H54 (cell line): ENCODE measurements around the gene TTC31.
A peak's percentile ranks its signal among the peaks of the same experiment; 100 is the strongest.

Experiments
- DNase-seq: peaks from one replicate; pipeline ENCODE4 v3.0.0; 2011; ENCODE audit warnings: low spot score, mixed read lengths; ENCODE audit not compliant: insufficient read length
- FAIRE-seq: peaks from 3 replicates; lab custom pipeline; 2011; peaks lifted over from hg19 to GRCh38; lab: Jason Lieb, UNC
- POLR2A ChIP-seq: IDR thresholded peaks from 2 replicates; pipeline ENCODE4 v1.6.1; 2011; ENCODE audit warnings: low read depth, mild to moderate bottlenecking, low read length

Gene TTC31

GRCh38 chr2:74486141-74486540, 3.3 kb downstream of the TTC31 start:
- DNase-seq: no peak
- TF ChIP-seq POLR2A: no peak
- FAIRE-seq: no peak

DNA sequence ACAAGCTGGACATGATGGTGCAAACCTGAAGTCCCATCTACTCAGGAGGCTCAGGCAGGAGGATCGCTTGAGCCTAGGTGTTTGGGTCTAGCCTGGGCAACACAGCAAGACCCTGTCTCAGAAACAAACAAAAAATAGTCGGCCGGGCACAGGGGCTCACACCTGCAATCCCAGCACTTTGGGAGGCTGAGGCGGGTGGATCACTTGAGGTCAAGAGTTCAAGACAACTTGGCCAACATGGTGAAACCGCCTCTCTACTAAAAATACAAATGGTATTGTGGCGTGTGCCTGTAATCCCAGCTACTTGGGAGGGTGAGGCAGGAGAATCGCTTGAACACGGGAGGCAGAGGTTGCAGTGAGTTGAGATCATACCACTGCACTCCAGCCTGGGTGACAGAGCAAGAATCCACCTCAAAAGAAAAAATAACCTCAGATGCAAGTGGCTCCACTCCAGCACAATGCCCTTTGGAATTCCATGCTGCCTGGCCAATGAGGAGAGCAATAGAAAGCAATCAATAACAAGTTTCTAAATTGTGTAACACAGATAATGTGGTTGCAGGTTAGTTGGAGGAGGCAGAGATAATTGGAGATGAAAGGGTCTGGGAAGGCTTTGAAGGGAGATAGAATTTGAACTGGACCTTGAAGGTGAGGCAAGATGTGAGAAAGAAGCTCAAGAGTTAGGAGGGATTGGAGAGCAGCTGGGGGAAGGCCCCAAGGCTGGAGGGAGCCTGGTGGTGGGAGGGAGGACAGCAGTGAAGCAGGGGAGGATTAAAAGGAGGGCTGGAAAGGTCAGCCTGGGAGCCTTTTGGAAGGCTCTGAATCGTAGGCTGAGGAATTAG, 6.0 kb downstream of the TTC31 start:
- no peak for FAIRE-seq
- DNase-seq: no peak
- no peak for TF ChIP-seq POLR2A

GRCh38 chr2:74489906-74490305, 7.0 kb downstream of the TTC31 start:
- no peak for DNase-seq
- no peak for FAIRE-seq
- TF ChIP-seq POLR2A: no peak

DNA sequence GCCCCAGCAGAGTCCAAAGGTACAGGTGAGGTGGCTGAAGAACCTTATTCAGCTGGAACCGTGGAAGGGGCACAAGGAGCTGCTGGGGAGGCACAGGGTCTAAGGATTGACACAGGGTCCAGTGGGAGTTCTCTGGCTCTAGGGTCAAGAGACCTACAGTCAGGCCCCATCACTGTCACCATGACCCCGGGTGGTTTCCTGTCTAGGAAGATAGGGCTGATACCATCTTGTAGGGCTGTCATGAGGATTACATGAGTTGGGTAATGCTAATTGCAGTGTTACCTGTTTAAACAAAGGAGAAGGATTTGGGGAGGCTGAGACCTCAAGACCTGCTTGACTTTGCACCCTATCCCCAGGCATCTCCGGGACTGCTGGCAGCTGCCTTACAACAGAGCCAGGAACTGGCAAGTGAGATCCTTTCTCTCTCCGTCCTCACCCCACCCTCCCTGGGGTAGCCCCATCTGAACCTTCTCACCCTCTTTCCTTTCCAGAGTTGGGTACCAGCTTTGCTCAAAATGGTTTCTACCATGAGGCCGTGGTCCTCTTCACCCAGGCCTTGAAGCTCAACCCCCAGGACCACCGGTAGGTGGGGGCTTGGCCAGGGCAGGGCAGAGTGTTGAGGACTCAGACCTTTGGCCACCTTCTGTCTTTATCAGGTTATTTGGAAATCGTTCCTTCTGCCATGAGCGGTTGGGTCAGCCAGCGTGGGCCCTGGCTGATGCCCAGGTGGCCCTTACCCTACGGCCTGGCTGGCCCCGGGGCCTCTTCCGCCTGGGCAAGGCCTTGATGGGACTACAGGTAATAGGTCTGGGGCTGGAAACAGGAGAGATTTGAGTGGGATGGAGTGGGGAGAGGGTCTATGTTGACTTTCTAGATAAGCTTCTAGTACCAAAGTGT, 9.0 kb downstream of the TTC31 start:
- FAIRE-seq: no peak

DNA sequence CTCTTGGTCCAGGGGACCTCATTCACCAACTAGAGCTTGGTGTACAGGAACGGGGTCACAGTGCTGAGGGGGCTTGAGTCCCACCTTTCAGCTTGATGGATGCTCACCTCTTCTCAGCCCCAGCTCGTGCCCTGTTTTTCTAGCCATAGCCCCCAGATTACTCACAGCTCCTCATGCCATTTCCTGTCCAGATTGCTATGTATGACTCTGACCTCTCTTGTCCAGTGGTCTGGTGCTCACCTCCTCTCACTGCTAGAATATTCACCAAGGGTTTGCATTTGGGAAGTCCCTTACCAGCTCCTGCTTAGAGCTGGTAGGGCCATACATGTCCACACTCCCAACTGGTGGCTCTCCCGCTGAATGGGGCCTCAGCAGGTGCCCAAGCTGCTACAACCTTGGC, 10.7 kb downstream of the TTC31 start:
- DNase-seq (no peak), FAIRE-seq (no peak)
- no peak for TF ChIP-seq POLR2A

More for the DNA sequence above, 9.0 kb downstream of the TTC31 start:
- DNase-seq: no peak
- TF ChIP-seq POLR2A: no peak

GRCh38 chr2:74495440-74495839, 12.6 kb downstream of the TTC31 start:
- no peak for FAIRE-seq
- TF ChIP-seq POLR2A: no peak
- DNase-seq: no peak

GRCh38 chr2:74496997-74497776, 14.3 kb downstream of the TTC31 start:
- TF ChIP-seq POLR2A: no peak
- FAIRE-seq: no peak

GRCh38 chr2:74497777-74498499, 15.1 kb downstream of the TTC31 start:
- no peak for FAIRE-seq

More at GRCh38 chr2:74496997-74497776, 14.3 kb downstream of the TTC31 start:
- no peak for DNase-seq

DNA sequence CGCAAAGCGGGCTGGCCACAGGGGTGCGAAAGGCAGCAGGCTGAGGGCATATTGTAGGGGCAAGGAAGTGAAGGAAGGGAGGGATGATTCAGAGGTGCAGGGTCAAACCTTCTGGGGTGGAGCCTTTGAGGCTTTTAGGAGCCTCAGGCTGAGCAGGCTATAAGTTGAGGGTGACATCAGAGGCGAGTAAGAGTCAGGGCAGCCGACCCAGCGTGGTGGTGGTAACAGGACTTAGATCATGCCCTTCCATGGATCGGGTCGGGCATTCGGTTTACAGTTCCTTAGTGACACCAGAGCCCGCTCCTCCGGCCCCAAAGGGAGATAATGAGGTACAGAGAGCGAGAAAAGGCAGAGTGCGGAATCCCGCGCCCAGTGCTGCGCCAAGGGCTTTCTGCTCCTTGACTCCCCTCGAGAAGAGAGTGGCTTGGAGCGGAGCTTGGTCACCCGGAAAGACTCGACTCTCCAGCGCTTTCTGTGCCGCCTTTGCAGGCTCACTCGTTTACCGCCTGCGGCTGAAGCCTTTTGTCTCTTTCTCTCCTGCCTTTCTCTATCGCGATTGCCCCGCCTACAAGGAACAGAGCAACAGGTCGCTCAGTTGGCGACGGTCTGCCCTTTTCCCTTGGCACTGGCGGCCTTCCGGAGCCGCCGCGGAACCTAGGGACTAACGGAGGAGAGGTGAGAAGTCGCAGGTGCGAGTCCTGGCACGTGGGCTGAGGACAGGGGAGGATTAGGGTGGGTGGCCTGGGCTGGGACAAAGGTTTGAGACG, 15.8 kb downstream of the TTC31 start:
- no peak for TF ChIP-seq POLR2A
- FAIRE-seq: no peak
- peak; percentile 75 for DNase-seq

More at GRCh38 chr2:74497777-74498499, 15.1 kb downstream of the TTC31 start:
- no peak for DNase-seq
- no peak for TF ChIP-seq POLR2A

GRCh38 chr2:74499267-74499939, 16.5 kb downstream of the TTC31 start, which contains the start of gene LBX2:
Gene LBX2 (minus strand): TSS chr2:74499603. CDS start chr2:74499537, 66 bp downstream.
- no peak for FAIRE-seq
- no peak for TF ChIP-seq POLR2A

DNA sequence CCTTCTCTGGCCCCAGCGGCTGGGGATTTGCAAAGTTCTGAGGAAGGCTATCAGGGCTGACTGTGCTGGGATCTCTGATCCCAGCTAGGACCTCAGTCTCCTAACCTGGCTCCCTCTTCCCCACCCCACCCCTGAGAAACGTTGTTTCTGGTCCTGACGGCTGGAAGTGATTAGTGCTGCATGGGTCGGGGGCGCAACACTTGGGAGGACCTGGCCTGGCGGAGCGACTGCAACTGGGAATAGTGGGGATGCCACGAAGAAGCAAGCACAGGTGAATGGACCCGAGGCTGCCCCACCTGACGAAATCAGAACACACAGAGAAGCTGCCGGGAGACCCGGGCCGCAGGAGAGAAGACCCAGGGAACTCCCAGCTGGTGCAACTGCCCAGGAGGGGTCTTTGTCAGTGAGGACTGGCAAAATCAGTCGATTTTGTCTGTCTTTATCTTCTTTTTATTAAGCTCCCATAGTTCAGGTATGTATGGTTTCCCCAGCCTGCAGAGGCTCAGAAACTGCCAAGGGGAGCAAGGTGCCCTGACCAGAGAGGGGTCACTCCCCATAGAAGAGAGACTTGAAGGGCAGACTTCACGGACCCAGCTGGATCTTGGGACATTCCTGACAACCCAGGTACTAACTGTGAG, 17.2 kb downstream of the TTC31 start:
- TF ChIP-seq POLR2A: no peak
- no peak for FAIRE-seq
- no peak for DNase-seq

More at GRCh38 chr2:74499267-74499939, 16.5 kb downstream of the TTC31 start, which contains the start of gene LBX2:
- DNase-seq: no peak

DNA sequence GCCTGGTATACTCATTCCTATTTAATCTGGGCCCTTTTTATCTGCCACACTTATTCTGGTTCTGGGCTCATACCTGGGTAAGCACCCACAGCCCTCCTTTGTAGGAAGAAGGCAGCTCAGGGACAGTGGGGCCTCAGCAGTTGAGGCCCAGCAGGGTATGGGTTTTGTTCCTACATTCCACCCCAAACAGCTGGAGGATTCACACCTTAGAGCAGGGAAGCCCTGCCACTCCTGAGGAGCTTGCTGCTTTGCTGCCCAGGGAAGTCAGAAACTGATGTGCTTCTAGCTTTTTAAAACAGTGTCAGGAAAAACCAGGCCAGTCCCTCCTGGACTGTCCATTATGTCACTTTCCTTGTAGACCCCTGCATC, 17.7 kb downstream of the TTC31 start:
- FAIRE-seq (no peak), DNase-seq (no peak)
- no peak for TF ChIP-seq POLR2A
